Tibial nerve (tissue), 4 donors: ENCODE data around the gene NMNAT3. TPM values are rescaled to one million over a fixed set of nuclear protein-coding genes. Genes with fewer than 3 reads are reported as not detected.

ENCODE experiments used
- DNase-seq, 2 donors: peaks; one replicate each; pipeline ENCODE4 v3.0.0-alpha.2; 2019; ENCODE audit warnings: low spot score in 2 of 2
- H3K27ac ChIP-seq, 4 donors: fragments of 200-600 bp; sonication (generic) in 3 of 4; one replicate each; pipeline ENCODE4 v1.5.1; 2017 to 2019; ENCODE audit warnings: mild to moderate bottlenecking in 1 of 4
- H3K27me3 ChIP-seq, 2 donors: fragments of 200-600 bp; sonication (generic) in 1 of 2; one replicate each; pipeline versions ENCODE4 v1.5.1 to v1.6.0; 2017 to 2019
- H3K36me3 ChIP-seq, 3 donors: fragments of 200-600 bp; sonication (generic); one replicate each; pipeline ENCODE4 v1.5.1; 2018 to 2019
- H3K4me1 ChIP-seq, 4 donors: fragments of 200-600 bp; sonication (generic) in 3 of 4; one replicate each; pipeline ENCODE4 v1.5.1; 2017 to 2019
- H3K4me3 ChIP-seq, 4 donors: fragments of 200-600 bp; sonication (generic) in 3 of 4; one replicate each; pipeline ENCODE4 v1.5.1; 2017 to 2019; ENCODE audit warnings: mild to moderate bottlenecking in 1 of 4, moderate library complexity in 1 of 4
- H3K9me3 ChIP-seq, 4 donors: fragments of 200-600 bp; sonication (generic) in 3 of 4; one replicate each; pipeline ENCODE4 v1.5.1; 2017 to 2019
- EP300 ChIP-seq, 2 donors: sonication (generic); formaldehyde crosslinking; IDR thresholded peaks; one replicate each; pipeline ENCODE4 v1.6.1; 2017; ENCODE audit warnings: antibody characterized with exemption in 2 of 2, mild to moderate bottlenecking in 1 of 2
- POLR2A ChIP-seq, 2 donors: fragments of 450-650 bp; IDR thresholded peaks; one replicate each; pipeline ENCODE4 v1.6.1; 2017; ENCODE audit warnings: antibody characterized with exemption in 2 of 2, mild to moderate bottlenecking in 2 of 2, moderate library complexity in 2 of 2
- WGBS, 2 donors: methylation state at CpG; one replicate each; pipeline ENCODE4 v1.1.5; 2018; 5-methylcytosine and 5-hydroxymethylcytosine counted together
- total RNA-seq, 4 donors: library from RNA; depleted of rRNA; stranded (reverse); fragments of >200 nt; gene quantifications; one replicate each; pipeline ENCODE4 v1.1.0, GENCODE V29; 2016
- TF ChIP-seq, protein P1 (sequence below), 5 experiments: fragments of 200-600 bp in 3 of 5; fragments of 450-650 bp in 2 of 5; sonication (generic) in 3 of 5; IDR thresholded peaks; one replicate each; pipeline ENCODE4 v1.5.1; 2016 to 2019; ENCODE audit warnings: antibody characterized with exemption in 5 of 5, mild to moderate bottlenecking in 3 of 5, moderate library complexity in 2 of 5

Gene NMNAT3
- total RNA-seq, 4 donors from 2014 or later = 11.0 to 19.4 (median 12.1) TPM

- Histone ChIP-seq H3K36me3 (no peaks in the 10 kb centered on the region), H3K9me3 (no peaks in the 10 kb centered on the region), H3K27ac (no peak overlapping the region), H3K4me1 (no peaks in the 10 kb centered on the region), H3K27me3 (no peaks in the 10 kb centered on the region), H3K4me3 (no peak overlapping the region)
- TF ChIP-seq EP300 (IDR thresholded peaks at IDR 0.05) (no peak), POLR2A (IDR thresholded peaks at IDR 0.05) (no peak)
- TF ChIP-seq, protein P1, sequence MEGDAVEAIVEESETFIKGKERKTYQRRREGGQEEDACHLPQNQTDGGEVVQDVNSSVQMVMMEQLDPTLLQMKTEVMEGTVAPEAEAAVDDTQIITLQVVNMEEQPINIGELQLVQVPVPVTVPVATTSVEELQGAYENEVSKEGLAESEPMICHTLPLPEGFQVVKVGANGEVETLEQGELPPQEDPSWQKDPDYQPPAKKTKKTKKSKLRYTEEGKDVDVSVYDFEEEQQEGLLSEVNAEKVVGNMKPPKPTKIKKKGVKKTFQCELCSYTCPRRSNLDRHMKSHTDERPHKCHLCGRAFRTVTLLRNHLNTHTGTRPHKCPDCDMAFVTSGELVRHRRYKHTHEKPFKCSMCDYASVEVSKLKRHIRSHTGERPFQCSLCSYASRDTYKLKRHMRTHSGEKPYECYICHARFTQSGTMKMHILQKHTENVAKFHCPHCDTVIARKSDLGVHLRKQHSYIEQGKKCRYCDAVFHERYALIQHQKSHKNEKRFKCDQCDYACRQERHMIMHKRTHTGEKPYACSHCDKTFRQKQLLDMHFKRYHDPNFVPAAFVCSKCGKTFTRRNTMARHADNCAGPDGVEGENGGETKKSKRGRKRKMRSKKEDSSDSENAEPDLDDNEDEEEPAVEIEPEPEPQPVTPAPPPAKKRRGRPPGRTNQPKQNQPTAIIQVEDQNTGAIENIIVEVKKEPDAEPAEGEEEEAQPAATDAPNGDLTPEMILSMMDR (IDR thresholded peaks at IDR 0.05) = no peak
- WGBS, 2 donors = 92% methylated on average over 7 of the region's 7 CpGs
- no peak for DNase-seq
These were observed 152.7 kb downstream of the NMNAT3 start for GRCh38 chr3:139524841-139525636.

DNA sequence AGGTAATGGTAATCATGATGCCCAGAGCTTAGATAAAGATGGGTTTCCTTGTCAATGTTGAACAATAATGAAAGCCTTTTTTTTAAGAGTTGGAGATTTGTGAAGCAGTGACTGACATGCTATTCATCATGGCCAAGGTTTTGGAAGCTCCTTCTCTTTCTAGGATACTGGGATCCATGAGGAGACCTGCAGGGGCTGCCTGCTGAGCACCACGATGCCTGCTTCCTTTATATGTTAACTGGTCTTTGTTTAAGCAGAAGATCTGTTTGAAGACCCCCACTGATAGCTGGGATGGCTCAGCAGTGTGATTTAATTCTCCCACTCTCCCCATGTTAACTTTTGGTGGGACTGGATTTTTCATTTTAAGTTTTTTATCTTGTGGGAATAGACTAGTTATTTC, 154.1 kb downstream of the NMNAT3 start:
- DNase-seq = no peak
- H3K36me3 ChIP-seq = no peaks in the 10 kb centered on the region
- no peaks in the 10 kb centered on the region for H3K9me3 ChIP-seq
- no peak for TF ChIP-seq EP300 (IDR thresholded peaks at IDR 0.05)
- TF ChIP-seq POLR2A (IDR thresholded peaks at IDR 0.05) = no peak
- TF ChIP-seq, protein P1 (IDR thresholded peaks at IDR 0.05) = no peak
- no peaks in the 10 kb centered on the region for H3K4me1 ChIP-seq
- no peak overlapping the region for H3K4me3 ChIP-seq
- no peaks in the 10 kb centered on the region for H3K27me3 ChIP-seq
- H3K27ac ChIP-seq = no peak overlapping the region
- 67 to 87% methylated on average over 1 of the region's 1 CpG for WGBS, 2 donors

GRCh38 chr3:139523166-139523565, 154.6 kb downstream of the NMNAT3 start:
- DNase-seq = no peak
- Histone ChIP-seq H3K4me1 (no peaks in the 10 kb centered on the region), H3K36me3 (no peaks in the 10 kb centered on the region), H3K9me3 (no peaks in the 10 kb centered on the region), H3K27ac (no peak overlapping the region), H3K27me3 (no peaks in the 10 kb centered on the region), H3K4me3 (no peak overlapping the region)
- TF ChIP-seq EP300 (IDR thresholded peaks at IDR 0.05) = no peak
- TF ChIP-seq, protein P1 (IDR thresholded peaks at IDR 0.05) = no peak
- TF ChIP-seq POLR2A (IDR thresholded peaks at IDR 0.05) = no peak
- 98% methylated on average over 5 of the region's 5 CpGs for WGBS, 2 donors

- 36 to 44% methylated on average over 2 of the region's 2 CpGs for WGBS, 2 donors
- no peak for DNase-seq
- TF ChIP-seq POLR2A (IDR thresholded peaks at IDR 0.05) = no peak
- TF ChIP-seq, protein P1 (IDR thresholded peaks at IDR 0.05) = no peak
- no peak for TF ChIP-seq EP300 (IDR thresholded peaks at IDR 0.05)
These were observed 155.4 kb downstream of the NMNAT3 start for GRCh38 chr3:139522421-139522820.

GRCh38 chr3:139521816-139522215, 156.0 kb downstream of the NMNAT3 start:
- no peaks in the 10 kb centered on the region for H3K27me3 ChIP-seq
- no peak overlapping the region for H3K27ac ChIP-seq
- 82 to 84% methylated on average over 1 of the region's 1 CpG for WGBS, 2 donors
- no peaks in the 10 kb centered on the region for H3K4me1 ChIP-seq
- TF ChIP-seq POLR2A (IDR thresholded peaks at IDR 0.05) (no peak), EP300 (IDR thresholded peaks at IDR 0.05) (no peak)
- TF ChIP-seq, protein P1 (IDR thresholded peaks at IDR 0.05) = no peak
- H3K9me3 ChIP-seq = no peaks in the 10 kb centered on the region
- H3K36me3 ChIP-seq = no peaks in the 10 kb centered on the region
- H3K4me3 ChIP-seq = no peak overlapping the region
- no peak for DNase-seq

More at GRCh38 chr3:139522421-139522820, 155.4 kb downstream of the NMNAT3 start:
- H3K27me3 ChIP-seq = no peaks in the 10 kb centered on the region
- no peak overlapping the region for H3K27ac ChIP-seq
- no peaks in the 10 kb centered on the region for H3K4me1 ChIP-seq
- H3K9me3 ChIP-seq = no peaks in the 10 kb centered on the region
- H3K4me3 ChIP-seq = no peak overlapping the region
- H3K36me3 ChIP-seq = no peaks in the 10 kb centered on the region
